NB4 (cell line): Measurements from ENCODE around the gene CXCL16.

ENCODE experiments used
- DNase-seq: peaks from one replicate; pipeline ENCODE4 v3.0.0; 2010; ENCODE audit warnings: low read depth
- H3K4me3 ChIP-seq: one replicate; pipeline ENCODE4 v1.5.1; 2011; ENCODE audit warnings: mild to moderate bottlenecking, low read depth, low read length, moderate library complexity
- MAX ChIP-seq: IDR thresholded peaks from 2 replicates; pipeline ENCODE4 v1.6.1; 2011; ENCODE audit warnings: low read depth, low read length
- MYC ChIP-seq: IDR thresholded peaks from 2 replicates; pipeline ENCODE4 v1.6.1; 2011; ENCODE audit warnings: low read depth, low read length
- POLR2A ChIP-seq: IDR thresholded peaks from 2 replicates; pipeline ENCODE4 v1.6.1; 2011; ENCODE audit warnings: mild to moderate bottlenecking; ENCODE audit not compliant: insufficient read length; ENCODE audit errors: extremely low read depth
- TF ChIP-seq, protein P1 (sequence below): IDR thresholded peaks from one replicate; pipeline ENCODE4 v1.5.1; 2012; ENCODE audit warnings: low read depth, low read length

CXCL16 gene

GRCh38 chr17:4785311-4786105 is 45.8 kb upstream of the CXCL16 start:
- no peak for TF ChIP-seq MYC
- TF ChIP-seq MAX = no peak
- TF ChIP-seq, protein P1, sequence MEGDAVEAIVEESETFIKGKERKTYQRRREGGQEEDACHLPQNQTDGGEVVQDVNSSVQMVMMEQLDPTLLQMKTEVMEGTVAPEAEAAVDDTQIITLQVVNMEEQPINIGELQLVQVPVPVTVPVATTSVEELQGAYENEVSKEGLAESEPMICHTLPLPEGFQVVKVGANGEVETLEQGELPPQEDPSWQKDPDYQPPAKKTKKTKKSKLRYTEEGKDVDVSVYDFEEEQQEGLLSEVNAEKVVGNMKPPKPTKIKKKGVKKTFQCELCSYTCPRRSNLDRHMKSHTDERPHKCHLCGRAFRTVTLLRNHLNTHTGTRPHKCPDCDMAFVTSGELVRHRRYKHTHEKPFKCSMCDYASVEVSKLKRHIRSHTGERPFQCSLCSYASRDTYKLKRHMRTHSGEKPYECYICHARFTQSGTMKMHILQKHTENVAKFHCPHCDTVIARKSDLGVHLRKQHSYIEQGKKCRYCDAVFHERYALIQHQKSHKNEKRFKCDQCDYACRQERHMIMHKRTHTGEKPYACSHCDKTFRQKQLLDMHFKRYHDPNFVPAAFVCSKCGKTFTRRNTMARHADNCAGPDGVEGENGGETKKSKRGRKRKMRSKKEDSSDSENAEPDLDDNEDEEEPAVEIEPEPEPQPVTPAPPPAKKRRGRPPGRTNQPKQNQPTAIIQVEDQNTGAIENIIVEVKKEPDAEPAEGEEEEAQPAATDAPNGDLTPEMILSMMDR = no peak
- no peak for TF ChIP-seq POLR2A
- no peak overlapping the region for H3K4me3 ChIP-seq
- DNase-seq = no peak

GRCh38 chr17:4782652-4783051 is 42.9 kb upstream of the CXCL16 start:
- H3K4me3 ChIP-seq = no peak overlapping the region
- TF ChIP-seq MAX (no peak), POLR2A (no peak)
- DNase-seq = no peak

DNA sequence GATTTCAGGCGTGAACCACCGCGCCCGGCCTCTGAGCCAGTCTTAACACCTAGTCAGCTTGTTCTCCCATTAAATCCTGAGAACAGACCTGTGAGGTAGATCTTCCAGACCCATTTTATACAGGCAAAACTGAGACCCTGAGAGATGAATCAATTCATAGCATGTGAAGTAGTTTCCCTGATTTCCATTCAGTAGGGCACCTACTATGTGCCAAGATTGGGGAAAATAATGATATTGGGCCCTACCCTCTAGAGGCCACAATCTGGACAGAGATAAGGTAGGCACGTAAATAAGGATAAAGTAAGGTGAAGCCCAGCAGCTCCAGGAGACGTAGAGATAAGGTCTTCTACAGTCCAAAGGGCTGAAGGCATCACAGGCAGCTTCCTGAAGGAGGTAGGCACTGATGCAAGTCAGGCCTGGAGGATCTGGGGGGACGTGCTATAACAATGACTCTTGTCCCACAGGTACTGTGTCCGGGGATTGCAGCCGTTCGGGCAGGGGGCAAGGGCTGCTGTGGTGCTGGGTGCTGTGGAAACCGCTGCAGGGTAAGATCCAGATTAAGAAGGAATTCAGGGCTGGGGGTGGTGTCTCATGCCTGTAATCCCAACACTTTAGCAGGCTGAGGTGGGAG is 40.7 kb upstream of the CXCL16 start:
- DNase-seq = no peak
- TF ChIP-seq, protein P1 = no peak
- TF ChIP-seq MAX (no peak), POLR2A (no peak)

GRCh38 chr17:4777969-4778760 is 38.4 kb upstream of the CXCL16 start:
- TF ChIP-seq, protein P1 = no peak
- no peak overlapping the region for H3K4me3 ChIP-seq
- no peak for DNase-seq

More for the DNA sequence above, 40.7 kb upstream of the CXCL16 start:
- H3K4me3 ChIP-seq = no peak overlapping the region

DNA sequence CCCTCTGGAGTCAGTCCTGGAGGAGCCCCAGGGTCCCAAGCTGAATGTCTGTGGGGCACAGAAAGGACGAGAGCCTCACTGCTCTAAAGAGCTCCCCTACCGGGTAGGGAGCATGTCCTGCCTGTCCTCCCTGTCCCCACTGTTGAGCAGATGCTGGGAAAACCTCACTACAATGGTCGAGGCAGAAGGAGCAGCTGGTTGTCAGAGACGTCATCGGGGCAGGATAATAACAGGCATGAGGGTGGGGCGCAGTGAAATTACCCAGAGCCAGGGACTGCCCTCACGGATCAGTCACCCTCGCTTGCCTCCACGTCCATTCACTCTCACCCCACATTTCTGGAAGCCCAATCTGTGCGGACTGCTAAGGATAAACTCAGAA is 32.5 kb upstream of the CXCL16 start:
- no peak for DNase-seq
- no peak overlapping the region for H3K4me3 ChIP-seq
- TF ChIP-seq MYC (no peak), POLR2A (no peak), MAX (no peak)
- TF ChIP-seq, protein P1 = no peak
